SK-N-MC (cell line): ENCODE results near the gene FAM131B.

ENCODE experiments used
- EZH2 ChIP-seq: fragments of 200-600 bp; sonication (generic); IDR thresholded peaks from one replicate; pipeline ENCODE4 v1.6.1; 2017; ENCODE audit warnings: antibody characterized with exemption
- FOXP2 ChIP-seq: optimal IDR thresholded peaks from 2 replicates; pipeline ENCODE3; 2011; ENCODE audit warnings: mild to moderate bottlenecking, moderate library complexity; ENCODE audit not compliant: insufficient read depth; ENCODE audit errors: extremely low read length, control extremely low read depth
- POLR2AphosphoS5 ChIP-seq: IDR thresholded peaks from 2 replicates; pipeline ENCODE4 v1.6.1; 2012; ENCODE audit warnings: mild to moderate bottlenecking, low read depth, low read length, borderline replicate concordance

GRCh38 chr7:143351574-143351973 lies 10.9 kb downstream of the FAM131B start:
- TF ChIP-seq POLR2AphosphoS5, result no peak
- no peak for TF ChIP-seq FOXP2
- TF ChIP-seq EZH2, result no peak
